ENCODE measurements around the gene RASGRF1.
"Not testable (repeated sequence)": the region's sequence is repeated elsewhere in the genome, so short reads cannot be mapped to it uniquely, and the experiment has no call there.

RASGRF1 gene, protein sequence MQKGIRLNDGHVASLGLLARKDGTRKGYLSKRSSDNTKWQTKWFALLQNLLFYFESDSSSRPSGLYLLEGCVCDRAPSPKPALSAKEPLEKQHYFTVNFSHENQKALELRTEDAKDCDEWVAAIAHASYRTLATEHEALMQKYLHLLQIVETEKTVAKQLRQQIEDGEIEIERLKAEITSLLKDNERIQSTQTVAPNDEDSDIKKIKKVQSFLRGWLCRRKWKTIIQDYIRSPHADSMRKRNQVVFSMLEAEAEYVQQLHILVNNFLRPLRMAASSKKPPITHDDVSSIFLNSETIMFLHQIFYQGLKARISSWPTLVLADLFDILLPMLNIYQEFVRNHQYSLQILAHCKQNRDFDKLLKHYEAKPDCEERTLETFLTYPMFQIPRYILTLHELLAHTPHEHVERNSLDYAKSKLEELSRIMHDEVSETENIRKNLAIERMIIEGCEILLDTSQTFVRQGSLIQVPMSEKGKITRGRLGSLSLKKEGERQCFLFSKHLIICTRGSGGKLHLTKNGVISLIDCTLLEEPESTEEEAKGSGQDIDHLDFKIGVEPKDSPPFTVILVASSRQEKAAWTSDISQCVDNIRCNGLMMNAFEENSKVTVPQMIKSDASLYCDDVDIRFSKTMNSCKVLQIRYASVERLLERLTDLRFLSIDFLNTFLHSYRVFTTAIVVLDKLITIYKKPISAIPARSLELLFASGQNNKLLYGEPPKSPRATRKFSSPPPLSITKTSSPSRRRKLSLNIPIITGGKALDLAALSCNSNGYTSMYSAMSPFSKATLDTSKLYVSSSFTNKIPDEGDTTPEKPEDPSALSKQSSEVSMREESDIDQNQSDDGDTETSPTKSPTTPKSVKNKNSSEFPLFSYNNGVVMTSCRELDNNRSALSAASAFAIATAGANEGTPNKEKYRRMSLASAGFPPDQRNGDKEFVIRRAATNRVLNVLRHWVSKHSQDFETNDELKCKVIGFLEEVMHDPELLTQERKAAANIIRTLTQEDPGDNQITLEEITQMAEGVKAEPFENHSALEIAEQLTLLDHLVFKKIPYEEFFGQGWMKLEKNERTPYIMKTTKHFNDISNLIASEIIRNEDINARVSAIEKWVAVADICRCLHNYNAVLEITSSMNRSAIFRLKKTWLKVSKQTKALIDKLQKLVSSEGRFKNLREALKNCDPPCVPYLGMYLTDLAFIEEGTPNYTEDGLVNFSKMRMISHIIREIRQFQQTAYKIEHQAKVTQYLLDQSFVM (N-terminal part only)

DNA sequence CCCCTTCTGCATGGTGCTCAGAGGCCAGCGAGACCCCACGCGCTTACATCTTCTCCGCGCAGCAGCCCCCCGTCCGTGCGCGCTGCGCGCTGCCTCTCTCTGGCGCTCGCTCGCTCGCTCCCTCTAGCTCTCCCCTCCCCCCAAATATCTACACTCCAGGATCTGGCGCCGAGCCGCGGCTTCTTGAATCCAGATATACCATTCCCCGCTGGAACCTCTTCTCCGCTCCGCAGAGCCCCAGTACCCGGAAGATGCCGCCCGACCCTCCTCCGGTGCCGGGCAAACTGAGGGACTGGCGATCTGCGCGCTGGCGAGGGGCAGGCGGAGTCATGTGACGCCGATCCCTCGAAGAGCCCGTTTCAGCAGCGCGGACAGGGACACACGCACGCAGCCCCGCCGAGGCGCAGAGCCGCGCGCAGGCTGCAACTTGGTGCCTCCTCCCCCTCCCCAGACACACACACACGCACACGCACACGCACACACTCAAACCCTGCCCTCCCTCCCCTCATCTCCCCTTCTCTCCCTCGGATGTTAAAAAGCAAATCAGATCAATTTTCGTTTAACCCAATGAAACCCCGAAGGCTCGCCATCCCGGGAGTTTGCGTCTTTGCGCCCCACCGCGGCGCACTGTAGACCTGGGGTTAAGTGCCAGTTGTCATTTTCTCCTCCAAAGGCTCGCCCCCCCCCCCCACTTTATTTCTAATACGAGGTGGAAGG lies at the start of gene RASGRF1:
RASGRF1 (minus strand) TSS at position 294 of the 717 bp plus-strand sequence; CDS start at position 12, 282 bp downstream.
- DNase-seq = peak in 21 of 51 donors; percentile 15 to 71 (median 34)

DNA sequence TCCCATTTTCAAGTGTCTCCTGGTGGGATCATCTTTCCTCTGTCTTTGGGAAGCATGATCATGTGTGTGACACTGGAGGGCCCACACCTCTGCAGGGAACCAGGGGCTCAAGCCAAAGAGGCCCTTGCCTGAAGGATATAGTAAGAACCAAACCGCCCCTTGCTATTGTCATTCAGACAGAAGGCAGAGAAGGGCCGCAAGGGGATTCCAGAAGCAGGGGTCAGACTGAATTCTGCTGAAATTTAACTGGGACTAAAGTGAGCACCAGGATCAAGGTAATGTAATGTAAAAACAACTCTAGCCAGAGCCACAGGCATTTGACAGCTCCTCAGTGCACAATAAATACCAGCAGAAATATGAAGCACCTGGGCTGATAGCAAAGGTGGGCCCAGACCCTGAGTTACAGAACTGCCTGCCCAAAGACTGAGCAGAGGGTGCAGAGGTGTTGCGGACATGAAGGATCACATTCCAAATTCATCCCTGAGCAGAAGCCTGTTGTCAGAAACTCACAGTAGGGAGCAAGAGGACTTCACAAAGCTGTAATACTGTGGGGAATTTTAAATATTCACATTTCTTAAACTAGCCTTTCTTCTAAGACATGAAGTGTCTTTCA lies 46.0 kb upstream of the RASGRF1 start:
- no peak for DNase-seq

DNA sequence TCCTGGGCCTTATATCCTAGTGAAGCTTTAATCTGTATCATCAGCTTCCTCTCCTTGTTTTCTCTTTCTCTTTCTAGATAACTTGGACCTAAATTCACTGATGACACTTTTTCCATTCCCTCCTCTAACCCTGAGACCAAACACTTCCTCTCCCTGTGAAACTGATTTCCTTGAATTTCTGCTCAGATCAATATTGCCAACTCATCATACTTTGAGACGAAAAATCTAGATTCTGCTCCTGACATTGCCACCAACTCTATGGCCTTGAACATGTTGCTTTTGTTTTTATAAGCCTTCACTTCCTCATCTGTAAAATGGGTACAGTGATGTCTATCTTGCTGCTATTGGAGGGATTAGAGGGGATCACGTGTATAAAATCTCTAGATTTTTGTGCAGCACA lies 42.7 kb upstream of the RASGRF1 start:
- DNase-seq = no peak

DNA sequence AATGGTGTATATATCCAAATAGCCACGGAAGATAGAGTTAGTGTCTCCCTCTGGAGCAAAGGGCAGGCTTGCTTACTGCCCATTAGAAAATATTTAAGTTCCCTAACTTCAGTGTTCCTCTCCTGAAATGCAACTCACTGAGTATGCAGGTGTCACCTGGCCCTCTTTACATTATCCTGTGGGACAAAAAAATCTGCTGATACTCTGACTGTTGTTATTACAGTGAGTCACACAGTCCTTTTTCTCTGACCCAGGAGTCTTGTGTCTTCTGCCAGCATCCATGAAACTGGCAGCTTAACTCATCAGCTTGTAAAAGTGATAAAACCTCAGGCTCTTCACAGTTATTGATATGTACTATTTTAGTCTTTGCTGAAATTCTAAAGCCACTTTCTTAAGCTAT lies 42.2 kb upstream of the RASGRF1 start:
- no peak for DNase-seq

DNA sequence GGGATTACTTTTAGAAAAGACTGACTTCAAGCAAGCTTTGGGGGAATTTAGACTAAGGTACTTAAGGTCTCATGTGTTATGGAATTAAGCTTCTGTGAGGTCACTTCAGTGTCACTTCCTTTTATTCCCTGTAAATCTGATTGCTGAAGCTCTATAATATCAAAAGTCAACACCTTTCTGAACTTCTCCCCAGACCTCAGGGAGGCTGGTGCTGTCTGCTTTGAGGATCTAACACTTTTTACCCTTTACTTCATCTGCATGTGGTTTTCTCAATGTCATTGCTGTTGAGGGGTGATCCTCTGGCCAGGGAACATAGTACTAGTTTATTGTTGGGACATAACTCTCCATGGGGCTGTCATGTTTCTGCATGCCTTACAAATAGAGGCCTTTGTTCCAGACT lies 41.8 kb upstream of the RASGRF1 start:
- DNase-seq = no peak

DNA sequence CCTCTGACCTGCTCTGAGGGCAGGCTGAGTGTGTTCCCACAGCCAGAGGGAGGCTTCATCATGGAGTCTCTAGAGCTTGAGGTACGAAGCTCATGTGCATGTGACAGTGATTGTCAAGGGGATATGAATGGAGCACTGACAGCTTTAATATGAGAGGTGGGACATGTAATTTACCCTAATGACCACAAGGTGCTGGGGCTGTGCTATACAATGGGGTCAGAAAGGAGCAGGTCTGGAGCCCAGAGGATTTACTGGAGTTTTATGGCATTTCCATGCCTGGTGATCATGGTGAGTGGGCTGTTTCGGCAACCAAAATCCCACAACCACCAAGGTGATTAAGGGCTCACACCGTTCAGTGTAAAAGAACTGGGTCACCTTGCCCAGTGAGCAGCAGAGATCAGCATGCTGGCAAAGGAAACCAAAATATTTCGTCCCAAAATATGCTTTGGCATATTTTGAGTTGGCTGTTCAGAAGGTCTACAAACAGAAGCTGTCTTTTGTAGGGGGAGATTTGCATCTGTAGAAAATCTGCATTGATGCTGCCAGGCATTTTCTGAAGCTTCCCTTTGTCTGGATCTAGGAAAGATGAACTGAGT lies 40.1 kb upstream of the RASGRF1 start:
- DNase-seq = no peak

DNA sequence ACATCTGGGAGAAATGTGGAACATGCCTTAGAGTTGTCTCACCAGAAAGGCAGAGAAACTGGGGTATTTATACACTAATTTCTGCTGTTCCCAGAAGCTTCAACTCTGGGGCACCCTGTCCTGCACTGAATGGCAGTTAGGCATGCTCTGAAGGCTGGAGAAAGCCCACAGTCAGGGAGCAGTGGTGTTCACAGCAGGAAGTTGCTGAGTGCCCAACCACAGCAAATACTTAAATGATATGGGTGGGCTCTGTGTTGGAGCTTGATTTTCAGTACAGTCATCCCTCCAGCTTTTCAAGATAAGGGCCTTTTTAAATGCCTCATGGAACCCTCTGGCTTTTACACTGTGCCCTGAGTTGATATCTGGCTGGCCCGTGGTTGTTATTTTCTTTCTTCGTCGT lies 38.7 kb upstream of the RASGRF1 start:
- no peak for DNase-seq

DNA sequence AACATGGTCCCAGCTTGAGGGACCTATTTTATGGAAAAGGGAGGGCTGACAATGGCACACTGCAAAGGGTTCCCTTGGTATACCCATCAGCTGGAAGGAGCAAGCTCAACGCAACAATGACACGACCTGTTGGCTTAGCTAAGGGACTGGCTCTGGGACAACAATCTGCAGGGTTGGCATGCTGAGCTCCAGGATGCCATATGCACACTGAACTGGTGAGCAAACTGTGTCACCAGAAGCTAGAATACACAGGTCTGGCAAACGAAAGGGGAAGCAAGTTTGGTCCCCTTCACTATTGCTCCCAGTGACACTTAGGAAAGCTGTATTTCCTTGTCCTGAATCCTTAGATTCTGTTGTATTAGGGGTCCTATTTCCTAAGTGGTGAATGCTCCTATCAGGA lies 38.0 kb upstream of the RASGRF1 start:
- DNase-seq = no peak

DNA sequence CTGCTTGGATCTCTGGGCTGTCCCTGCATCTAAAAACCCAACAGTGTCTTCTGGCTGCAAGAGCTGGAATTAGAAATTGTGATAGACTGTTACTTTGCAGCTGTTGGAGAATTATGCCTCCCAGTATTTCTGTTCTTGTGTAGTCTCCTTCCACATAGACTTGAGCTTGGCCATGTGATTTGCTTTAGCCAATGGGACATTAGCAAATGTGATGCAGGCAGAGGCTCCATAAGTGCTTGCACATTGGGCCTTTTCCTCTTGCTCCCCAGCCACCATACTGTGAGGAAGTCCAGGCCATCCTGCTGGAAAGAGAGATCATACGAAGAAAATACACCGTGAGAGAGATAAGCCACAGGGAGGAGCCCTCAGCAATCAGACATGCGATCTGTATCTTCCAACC lies 33.8 kb upstream of the RASGRF1 start:
- DNase-seq = no peak

DNA sequence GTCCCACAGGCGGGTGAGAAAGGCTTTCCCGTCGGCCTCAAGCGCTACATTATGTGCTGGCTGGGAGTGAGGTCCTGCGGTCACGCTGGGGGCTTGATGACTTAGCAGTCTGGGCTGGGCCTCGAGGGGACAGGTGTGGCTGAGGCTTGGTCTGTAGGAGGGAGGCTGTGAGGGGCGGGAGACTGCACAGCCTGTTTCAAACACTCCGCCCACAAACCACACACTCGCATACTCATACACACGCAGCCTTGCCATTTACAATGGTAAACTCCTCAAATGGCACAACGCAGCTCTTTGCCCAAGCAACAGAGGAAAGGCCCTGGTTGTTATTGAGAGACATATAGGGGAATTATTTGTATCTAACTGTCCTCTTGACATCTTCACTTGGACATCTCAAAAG lies 32.4 kb upstream of the RASGRF1 start:
- DNase-seq = no peak

DNA sequence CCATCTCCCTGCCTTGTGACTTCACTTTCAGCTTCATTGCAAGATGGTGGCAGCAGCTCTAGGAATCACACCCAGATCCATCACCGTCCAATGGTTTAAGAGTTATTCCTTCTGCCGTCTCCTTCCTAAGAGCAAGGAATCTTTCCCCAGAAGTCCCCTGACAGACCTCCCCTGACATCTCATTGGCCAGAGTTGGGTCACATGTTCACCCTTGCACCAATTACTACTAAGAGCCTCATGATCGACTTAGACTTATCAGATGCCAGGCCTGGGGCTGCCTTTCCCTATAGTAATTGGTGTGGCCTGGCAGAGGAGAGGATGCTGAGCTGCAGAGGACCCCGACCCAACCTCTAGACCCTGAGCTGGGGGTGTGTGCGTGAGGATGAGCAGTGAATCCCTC lies 31.8 kb upstream of the RASGRF1 start:
- no peak for DNase-seq

DNA sequence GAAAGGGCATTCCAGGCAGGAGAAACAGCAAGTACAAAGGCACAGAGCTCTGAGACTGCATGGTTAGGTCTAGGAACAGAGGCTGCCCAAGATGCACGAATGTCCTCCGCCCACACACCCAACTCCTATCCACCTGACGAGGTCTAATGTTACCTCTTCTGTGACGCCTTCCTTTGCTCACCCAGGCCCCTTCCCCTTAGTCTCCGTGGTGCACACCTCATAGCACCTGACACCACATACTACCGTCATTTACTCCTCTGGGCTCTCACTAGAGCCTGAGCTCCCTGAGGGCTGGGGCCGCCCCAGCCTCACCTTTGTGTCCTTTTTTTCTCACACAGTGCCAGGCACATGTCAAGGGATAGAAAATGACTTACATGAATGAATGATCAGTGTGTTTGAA lies 31.0 kb upstream of the RASGRF1 start:
- DNase-seq = no peak

DNA sequence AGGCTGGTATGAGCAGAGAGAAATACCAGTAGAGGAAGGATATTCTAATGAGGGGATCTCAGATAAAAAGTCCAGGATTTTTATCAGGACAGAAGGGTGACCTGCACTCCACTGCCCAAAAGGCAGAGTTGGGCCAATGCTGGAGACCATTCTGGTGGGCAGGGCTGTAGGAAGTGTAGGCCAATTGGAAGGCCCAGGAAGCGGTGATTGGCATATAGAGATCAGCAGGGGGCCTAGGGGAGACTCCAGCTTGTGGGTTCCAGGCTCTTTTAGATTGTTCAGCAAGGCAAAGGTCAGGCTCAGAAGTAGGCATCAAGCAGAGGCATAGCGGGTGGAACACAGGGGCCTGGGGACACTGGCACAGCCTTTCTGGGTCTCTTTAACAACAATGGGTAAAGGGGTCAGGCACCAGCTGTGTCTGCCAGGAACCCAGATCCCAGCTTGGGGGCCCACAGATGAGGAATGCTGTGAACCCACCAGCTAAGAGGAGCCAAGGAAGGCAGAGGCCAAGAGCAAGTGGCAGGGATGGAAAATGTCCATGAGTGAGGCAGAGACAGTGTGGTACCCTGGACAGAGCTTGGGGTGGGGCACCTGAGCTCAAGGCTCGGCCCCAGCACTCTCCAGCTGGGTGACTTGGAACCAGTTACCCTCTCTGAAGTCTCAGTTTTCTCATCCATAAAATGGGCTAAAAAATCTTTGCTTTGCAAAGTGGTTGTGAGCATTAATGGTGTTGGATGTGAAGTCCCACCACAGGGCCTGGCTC lies 27.0 kb upstream of the RASGRF1 start:
- DNase-seq = no peak

DNA sequence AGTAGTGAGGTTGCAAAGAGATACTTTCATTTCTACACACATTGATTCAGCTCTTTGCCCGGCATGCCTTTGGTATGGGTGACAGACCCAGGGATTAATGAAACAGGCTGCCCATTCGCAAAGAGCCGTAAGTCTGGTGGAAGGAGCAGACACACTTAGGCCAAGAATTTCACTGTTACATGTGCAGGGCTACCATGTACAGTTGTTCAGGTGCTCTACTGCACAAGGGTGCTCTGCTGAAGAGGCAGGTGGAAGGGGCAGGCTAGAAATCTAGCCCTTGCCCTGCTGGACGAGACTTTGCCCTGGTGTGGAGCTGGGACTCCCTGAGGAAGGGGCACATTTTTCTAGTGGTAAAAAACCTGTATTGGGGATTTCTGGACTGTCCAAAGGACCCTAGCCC lies 26.2 kb upstream of the RASGRF1 start:
- DNase-seq = no peak

DNA sequence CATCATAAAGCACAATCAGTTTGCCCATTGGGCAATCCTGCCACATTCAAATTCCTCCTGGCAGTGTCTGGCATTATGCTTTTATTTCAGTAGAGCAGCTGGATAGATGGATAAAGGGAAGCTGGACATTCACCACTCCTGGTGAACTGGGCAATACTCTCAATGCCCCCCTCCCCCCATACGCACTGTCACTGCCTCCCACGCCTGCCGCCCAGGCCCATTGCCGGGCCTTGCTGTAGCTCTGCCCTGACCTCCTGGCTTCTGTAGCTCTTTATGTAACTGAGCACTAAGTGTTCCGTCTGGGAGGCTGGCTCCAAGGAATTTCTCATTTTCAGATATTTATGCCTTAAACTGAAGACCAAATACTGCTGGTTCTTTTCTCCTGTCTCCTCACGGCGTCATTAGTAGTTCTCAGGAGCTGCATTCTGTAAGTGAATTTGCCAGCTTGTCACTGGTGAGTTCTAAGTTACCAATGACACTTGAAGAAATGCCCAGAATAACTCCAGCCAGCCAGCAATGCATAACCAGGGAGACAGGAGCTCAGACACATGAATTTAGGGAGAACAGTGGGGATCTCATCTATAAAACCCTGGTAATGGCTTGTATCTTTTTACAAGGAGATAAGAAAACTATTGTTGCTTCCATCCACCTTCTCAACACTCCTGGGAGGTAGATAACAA lies 25.5 kb upstream of the RASGRF1 start:
- peak in 15 of 51 donors; percentile 6 to 30 (median 12) for DNase-seq

DNA sequence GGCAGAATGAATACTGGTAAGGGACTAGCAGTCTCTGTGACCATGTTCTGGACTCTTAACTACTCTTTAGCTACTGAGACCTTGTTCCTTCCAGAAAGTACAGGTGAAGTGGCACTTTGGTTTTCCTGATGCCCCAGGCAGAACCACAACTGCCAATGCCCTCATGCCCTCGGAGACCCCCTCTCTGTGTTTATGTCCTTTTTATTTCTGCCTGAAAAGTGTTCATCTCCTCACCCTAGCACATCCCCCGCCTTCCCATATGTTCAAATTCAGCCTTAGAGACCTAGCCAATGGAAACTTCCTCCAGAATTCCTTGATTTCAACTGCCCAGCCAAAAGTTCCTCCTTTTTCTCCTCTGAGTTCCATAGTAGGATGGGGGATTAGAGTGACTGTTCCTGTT lies 23.3 kb upstream of the RASGRF1 start:
- no peak for DNase-seq

DNA sequence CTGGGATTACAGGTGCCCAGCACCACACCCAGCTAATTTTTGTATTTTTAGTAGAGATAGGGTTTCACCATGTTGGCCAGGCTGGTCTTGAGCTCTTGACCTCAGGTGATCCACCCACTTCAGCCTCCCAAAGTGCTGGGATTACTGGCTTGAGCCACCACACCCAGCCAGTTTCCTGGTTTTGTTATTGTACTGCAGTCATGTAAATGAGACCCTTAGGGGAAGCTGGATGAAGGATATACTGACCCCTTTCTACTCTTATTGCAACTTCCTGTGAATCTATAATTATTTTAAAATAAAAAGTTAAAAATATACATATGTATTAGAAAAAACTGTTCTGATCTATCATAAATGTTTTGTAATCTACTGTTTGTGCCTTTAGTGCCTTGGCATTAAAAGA lies 20.8 kb upstream of the RASGRF1 start:
- DNase-seq = not testable (repeated sequence)

DNA sequence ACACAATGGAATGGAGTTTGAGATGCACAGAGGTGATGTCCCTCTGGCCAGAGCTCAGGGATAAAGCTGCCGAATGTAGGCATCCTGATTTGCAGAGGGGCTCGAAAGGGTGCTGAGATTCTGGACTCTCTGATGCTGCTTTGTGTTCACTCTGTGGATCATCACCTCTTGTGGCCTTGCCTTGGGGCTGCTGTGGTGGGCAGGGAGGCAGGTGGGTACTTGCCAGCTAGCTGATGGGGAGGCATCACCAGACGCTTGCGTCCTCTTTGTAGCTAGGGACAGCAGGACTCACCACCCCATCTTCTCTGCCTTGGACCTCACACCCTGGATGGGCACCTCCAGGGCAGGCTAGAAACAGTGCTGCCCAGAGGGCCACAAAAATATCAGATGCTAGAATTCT lies 14.6 kb upstream of the RASGRF1 start:
- DNase-seq = no peak

DNA sequence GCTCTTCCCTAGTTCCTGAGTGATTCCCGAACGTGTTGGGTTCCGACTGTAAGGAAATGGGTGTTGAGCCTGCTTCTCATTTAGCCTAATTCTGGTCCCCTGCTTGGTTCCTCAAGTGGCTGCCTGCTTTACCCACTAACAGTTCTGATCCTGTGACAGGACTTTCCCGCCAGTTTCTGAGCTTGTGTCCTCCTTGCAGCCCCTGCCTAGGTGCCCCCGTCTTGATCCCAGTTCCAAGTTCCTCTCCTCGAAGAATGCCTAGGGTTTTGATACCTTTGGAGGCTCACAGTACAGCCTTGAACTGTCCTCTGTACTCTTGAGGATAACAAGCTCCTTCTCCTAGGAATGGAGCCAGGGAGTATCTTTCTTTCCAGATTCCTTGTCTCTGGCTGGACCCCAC lies 12.0 kb upstream of the RASGRF1 start:
- DNase-seq = no peak

All from hypothalamus (tissue), 51 donors.